H9 (cell line): Measurements from ENCODE around the gene DLX1. TPM values are rescaled to one million over a fixed set of nuclear protein-coding genes. Genes with fewer than 3 reads are reported as not detected.

Source experiments
- DNase-seq: peaks from one replicate; pipeline ENCODE4 v3.0.0-alpha.2; 2017
- H2AFZ ChIP-seq: one replicate; pipeline ENCODE4 v1.6.1; 2013; ENCODE audit warnings: mild to moderate bottlenecking, low read length, control low read depth, moderate library complexity
- H2AK5ac ChIP-seq: 2 replicates; pipeline ENCODE4 v1.6.1; 2013; ENCODE audit warnings: low read length, control low read depth, mixed read lengths; ENCODE audit not compliant: insufficient read length
- H2BK120ac ChIP-seq: one replicate; pipeline ENCODE4 v1.6.1; 2013; ENCODE audit warnings: low read depth, mild to moderate bottlenecking, low read length, control low read depth, inconsistent platforms; ENCODE audit not compliant: poor library complexity, severe bottlenecking
- H2BK12ac ChIP-seq: 2 replicates; pipeline ENCODE4 v1.6.1; 2013; ENCODE audit warnings: low read length, control low read depth, mixed read lengths, low read depth; ENCODE audit not compliant: insufficient read length
- H2BK15ac ChIP-seq: 2 replicates; pipeline ENCODE4 v1.6.1; 2013; ENCODE audit warnings: low read depth, low read length, control low read depth
- H2BK20ac ChIP-seq: one replicate; pipeline ENCODE4 v1.6.1; 2013; ENCODE audit warnings: low read depth, mild to moderate bottlenecking, low read length, control low read depth, inconsistent platforms; ENCODE audit not compliant: poor library complexity, severe bottlenecking
- H2BK5ac ChIP-seq: 2 replicates; pipeline ENCODE4 v1.6.1; 2013; ENCODE audit warnings: low read length, control low read depth, mixed read lengths; ENCODE audit not compliant: insufficient read length
- H3K14ac ChIP-seq: 2 replicates; pipeline ENCODE4 v1.6.1; 2013; ENCODE audit warnings: low read length, control low read depth; ENCODE audit not compliant: insufficient read depth
- H3K18ac ChIP-seq: 2 replicates; pipeline ENCODE4 v1.6.1; 2013; ENCODE audit warnings: low read depth, mild to moderate bottlenecking, mixed read lengths, low read length, control low read depth; ENCODE audit not compliant: insufficient read length
- H3K23ac ChIP-seq: 2 replicates; pipeline ENCODE4 v1.6.1; 2013; ENCODE audit warnings: low read length, control low read depth, mixed read lengths, low read depth; ENCODE audit not compliant: insufficient read length
- H3K23me2 ChIP-seq: 2 replicates; pipeline ENCODE4 v1.6.1; 2013; ENCODE audit warnings: low read depth, mild to moderate bottlenecking, mixed read lengths, low read length, control low read depth; ENCODE audit not compliant: insufficient read length, poor library complexity, severe bottlenecking
- H3K27ac ChIP-seq: 2 replicates; pipeline ENCODE4 v1.5.1; 2013; ENCODE audit warnings: low read length, control low read depth, mixed read lengths, low read depth; ENCODE audit not compliant: insufficient read length
- H3K27me3 ChIP-seq: 2 replicates; pipeline ENCODE4 v1.6.1; 2013; ENCODE audit warnings: low read length, control low read depth, inconsistent platforms; ENCODE audit not compliant: insufficient read depth
- H3K4ac ChIP-seq: 2 replicates; pipeline ENCODE4 v1.6.1; 2013; ENCODE audit warnings: low read depth, mild to moderate bottlenecking, control low read depth, inconsistent platforms, low read length, moderate library complexity
- H3K4me1 ChIP-seq: 2 replicates; pipeline ENCODE4 v1.6.1; 2013; ENCODE audit warnings: low read length, control low read depth, inconsistent platforms; ENCODE audit not compliant: insufficient read depth
- H3K4me2 ChIP-seq: 2 replicates; pipeline ENCODE4 v1.6.1; 2013; ENCODE audit warnings: low read length, control low read depth, mixed read lengths; ENCODE audit not compliant: insufficient read length, insufficient read depth
- H3K56ac ChIP-seq: 2 replicates; pipeline ENCODE4 v1.6.1; 2013; ENCODE audit warnings: low read depth, mild to moderate bottlenecking, mixed read lengths, low read length, control low read depth; ENCODE audit not compliant: insufficient read length
- H3K79me1 ChIP-seq: 2 replicates; pipeline ENCODE4 v1.6.1; 2013; ENCODE audit warnings: low read depth, mild to moderate bottlenecking, moderate library complexity, low read length, control low read depth, inconsistent platforms; ENCODE audit not compliant: insufficient read depth, poor library complexity, severe bottlenecking
- H3K79me2 ChIP-seq: 2 replicates; pipeline ENCODE4 v1.6.1; 2013; ENCODE audit warnings: low read length, control low read depth, inconsistent platforms; ENCODE audit not compliant: insufficient read depth
- H3K9ac ChIP-seq: 2 replicates; pipeline ENCODE4 v1.6.1; 2013; ENCODE audit warnings: low read length, control low read depth, mixed read lengths; ENCODE audit not compliant: insufficient read length; ENCODE audit errors: extremely low read depth
- H3K9me3 ChIP-seq: one replicate; pipeline ENCODE4 v1.6.1; 2013; ENCODE audit warnings: low read depth, low read length, inconsistent platforms; ENCODE audit not compliant: control insufficient read depth
- H3T11ph ChIP-seq: one replicate; pipeline ENCODE4 v1.6.1; 2013; ENCODE audit warnings: mild to moderate bottlenecking, low read length, control low read depth, inconsistent platforms
- H4K20me1 ChIP-seq: one replicate; pipeline ENCODE4 v1.6.1; 2013; ENCODE audit not compliant: control insufficient read depth, insufficient read length, insufficient read depth
- H4K5ac ChIP-seq: 2 replicates; pipeline ENCODE4 v1.6.1; 2013; ENCODE audit warnings: low read depth, mild to moderate bottlenecking, mixed read lengths, low read length, control low read depth; ENCODE audit not compliant: insufficient read length
- H4K8ac ChIP-seq: replicated peaks from 2 replicates; pipeline ENCODE4 v1.6.1; 2013; ENCODE audit warnings: low read length, control low read depth, mixed read lengths, low read depth; ENCODE audit not compliant: insufficient read length
- H4K91ac ChIP-seq: 2 replicates; pipeline ENCODE4 v1.6.1; 2013; ENCODE audit warnings: low read depth, mild to moderate bottlenecking, moderate library complexity, mixed read lengths, low read length, control low read depth; ENCODE audit not compliant: insufficient read length
- H3K27ac Mint-ChIP-seq, 3 experiments: 2 replicates in 2 of 3; 3 replicates in 1 of 3; pipeline ENCODE4 v1.8.0; 2020 to 2021; ENCODE audit warnings: mixed read lengths in 3 of 3, mild to moderate bottlenecking in 1 of 3, moderate library complexity in 1 of 3
- H3K27me3 Mint-ChIP-seq: 2 replicates; pipeline ENCODE4 v1.8.0; 2021; ENCODE audit warnings: low read depth, mild to moderate bottlenecking, moderate library complexity, mixed read lengths
- H3K36me3 Mint-ChIP-seq, 3 experiments: 2 replicates in 2 of 3; 3 replicates in 1 of 3; pipeline ENCODE4 v1.8.0; 2020 to 2021; ENCODE audit warnings: low read depth in 3 of 3, mixed read lengths in 3 of 3; ENCODE audit not compliant: insufficient read depth in 1 of 3
- H3K4me1 Mint-ChIP-seq, 2 experiments: 2 replicates each; pipeline ENCODE4 v1.8.0; 2020; ENCODE audit warnings: mixed read lengths in 2 of 2
- H3K4me3 Mint-ChIP-seq, 2 experiments: 2 replicates in 1 of 2; 3 replicates in 1 of 2; pipeline ENCODE4 v1.8.0; 2020 to 2021; ENCODE audit warnings: mild to moderate bottlenecking in 2 of 2, mixed read lengths in 2 of 2, moderate library complexity in 1 of 2
- H3K9me3 Mint-ChIP-seq, 2 experiments: 2 replicates in 1 of 2; 3 replicates in 1 of 2; pipeline ENCODE4 v1.8.0; 2020; ENCODE audit warnings: mild to moderate bottlenecking in 2 of 2, mixed read lengths in 2 of 2, moderate library complexity in 1 of 2
- WGBS: extraction: QIAGEN DNeasy Blood & Tissue Kit; methylation state at CpG from one replicate; pipeline ENCODE4 v1.1.7; 2013; ENCODE audit warnings: missing lambda C conversion rate, low lambda C conversion rate, mixed read lengths; ENCODE audit not compliant: insufficient read length; ENCODE audit errors: extremely low coverage; 5-methylcytosine and 5-hydroxymethylcytosine counted together
- total RNA-seq: library from RNA; stranded (reverse); gene quantifications from 2 replicates; pipeline ENCODE4 v1.2.1, GENCODE V29; 2021
- TF ChIP-seq, protein P1 (sequence below): fragments of 200-600 bp; sonication (generic); conservative IDR thresholded peaks from 3 replicates; pipeline ENCODE4 v1.8.0; 2021; ENCODE audit warnings: antibody characterized with exemption, mild to moderate bottlenecking

Gene DLX1
- total RNA-seq, 1 experiment from 2014 or later, result not detected

DNA sequence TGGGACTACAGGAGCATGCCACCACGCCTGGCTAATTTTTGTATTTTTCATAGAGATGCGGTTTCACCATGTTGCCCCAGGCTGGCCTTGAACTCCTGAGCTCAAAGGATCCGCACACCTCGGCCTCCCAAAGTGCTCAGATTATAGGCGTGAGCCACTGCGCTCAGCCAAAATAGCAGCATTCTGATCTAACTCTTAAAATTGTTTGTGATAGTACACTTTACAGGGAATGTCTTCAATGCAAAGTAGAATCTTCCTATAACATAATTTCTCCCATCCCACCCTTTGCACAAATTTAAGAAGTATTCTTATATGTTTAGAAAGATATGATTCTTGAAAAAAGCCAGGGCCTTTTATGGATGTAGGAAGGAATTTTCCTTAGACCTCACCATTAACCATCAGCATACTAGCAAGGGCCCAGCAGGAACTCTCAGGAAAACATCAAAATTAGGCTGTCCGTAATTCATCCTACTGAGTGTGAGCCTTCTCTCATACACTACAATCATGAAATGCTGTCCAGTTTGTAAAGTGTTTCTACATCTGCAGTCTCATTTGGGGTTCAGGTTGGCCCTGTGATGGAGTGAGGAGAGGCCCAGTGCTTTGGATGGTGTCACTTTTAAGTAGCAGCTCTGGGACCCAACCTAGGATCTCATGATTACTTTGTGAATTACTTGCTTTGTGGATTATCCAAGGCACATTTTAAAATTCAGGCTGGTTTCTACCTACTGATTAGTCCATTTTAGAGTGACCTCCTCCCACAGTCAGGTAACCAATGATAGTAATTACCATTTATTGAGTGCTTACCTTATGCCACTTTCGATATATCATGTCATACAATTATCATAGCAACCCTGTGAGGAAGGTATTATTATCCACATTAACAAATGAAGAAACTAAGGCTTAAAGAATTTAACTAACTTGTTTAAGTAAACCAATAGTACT lies 37.5 kb upstream of the DLX1 start:
- H4K5ac ChIP-seq, result no peak overlapping the region
- H3K79me1 ChIP-seq, result no peaks in the 10 kb centered on the region
- H2BK15ac ChIP-seq, result no peak overlapping the region
- H3K4me1 ChIP-seq, result no peaks in the 10 kb centered on the region
- H3K14ac ChIP-seq, result no peak overlapping the region
- H2BK20ac ChIP-seq, result no peak overlapping the region
- Mint-ChIP-seq H3K36me3 (no peaks in the 10 kb centered on the region), H3K4me3 (no peak overlapping the region), H3K27ac (peak overlapping the region; percentile 14 to 57 (median 41); a peak in 2 of 7 replicates), H3K9me3 (no peaks in the 10 kb centered on the region), H3K27me3 (no peaks in the 10 kb centered on the region), H3K4me1 (no peaks in the 10 kb centered on the region)
- H4K8ac ChIP-seq, result no peak overlapping the region
- no peak overlapping the region for H3K23ac ChIP-seq
- H4K91ac ChIP-seq, result no peak overlapping the region
- H2BK120ac ChIP-seq, result no peak overlapping the region
- H2BK5ac ChIP-seq, result no peak overlapping the region
- no peak overlapping the region for H3K18ac ChIP-seq
- no peak overlapping the region for H2AFZ ChIP-seq
- H3K4me2 ChIP-seq, result no peak overlapping the region
- no peak overlapping the region for H3K27ac ChIP-seq
- no peak overlapping the region for H3K56ac ChIP-seq
- H3K9me3 ChIP-seq, result no peaks in the 10 kb centered on the region
- no peaks in the 10 kb centered on the region for H4K20me1 ChIP-seq
- no CpG with 5 or more reads among the region's 8 CpGs for WGBS
- TF ChIP-seq, protein P1, sequence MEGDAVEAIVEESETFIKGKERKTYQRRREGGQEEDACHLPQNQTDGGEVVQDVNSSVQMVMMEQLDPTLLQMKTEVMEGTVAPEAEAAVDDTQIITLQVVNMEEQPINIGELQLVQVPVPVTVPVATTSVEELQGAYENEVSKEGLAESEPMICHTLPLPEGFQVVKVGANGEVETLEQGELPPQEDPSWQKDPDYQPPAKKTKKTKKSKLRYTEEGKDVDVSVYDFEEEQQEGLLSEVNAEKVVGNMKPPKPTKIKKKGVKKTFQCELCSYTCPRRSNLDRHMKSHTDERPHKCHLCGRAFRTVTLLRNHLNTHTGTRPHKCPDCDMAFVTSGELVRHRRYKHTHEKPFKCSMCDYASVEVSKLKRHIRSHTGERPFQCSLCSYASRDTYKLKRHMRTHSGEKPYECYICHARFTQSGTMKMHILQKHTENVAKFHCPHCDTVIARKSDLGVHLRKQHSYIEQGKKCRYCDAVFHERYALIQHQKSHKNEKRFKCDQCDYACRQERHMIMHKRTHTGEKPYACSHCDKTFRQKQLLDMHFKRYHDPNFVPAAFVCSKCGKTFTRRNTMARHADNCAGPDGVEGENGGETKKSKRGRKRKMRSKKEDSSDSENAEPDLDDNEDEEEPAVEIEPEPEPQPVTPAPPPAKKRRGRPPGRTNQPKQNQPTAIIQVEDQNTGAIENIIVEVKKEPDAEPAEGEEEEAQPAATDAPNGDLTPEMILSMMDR, result no peak
- H3K9ac ChIP-seq, result no peak overlapping the region
- no peak overlapping the region for H3K4ac ChIP-seq
- H3K23me2 ChIP-seq, result no peaks in the 10 kb centered on the region
- no peak overlapping the region for H2BK12ac ChIP-seq
- H2AK5ac ChIP-seq, result no peak overlapping the region
- no peak for DNase-seq
- H3T11ph ChIP-seq, result no peak overlapping the region
- no peaks in the 10 kb centered on the region for H3K27me3 ChIP-seq
- H3K79me2 ChIP-seq, result no peaks in the 10 kb centered on the region
